ENCODE results near the gene ARID1B. TPM values are rescaled to one million over a fixed set of nuclear protein-coding genes. Genes with fewer than 3 reads are reported as not detected.

The ARID1B gene
- total RNA-seq, 1 experiment from 2014 or later = 35.6 TPM

GRCh38 chr6:156889986-156890385, 112.8 kb downstream of the ARID1B start:
- Histone ChIP-seq H3K27me3 (ENCODE audit: insufficient read depth, low read length) (no peaks in the 10 kb centered on the region), H3K9me2 (ENCODE audit: insufficient read depth) (no peaks in the 10 kb centered on the region), H3K4me3 (replicated peaks in 1 of 2; ENCODE audit: low read depth in 1 of 2, low read length in 2 of 2) (no peak overlapping the region), H3K9me3 (ENCODE audit: control insufficient read depth in 1 of 2, insufficient read depth in 1 of 2, low read depth in 1 of 2, low read length in 2 of 2) (no peaks in the 10 kb centered on the region), H3K4me1 (ENCODE audit: control insufficient read depth in 1 of 2, insufficient read depth in 2 of 2, low read length in 2 of 2) (no peaks in the 10 kb centered on the region), H3K4me2 (ENCODE audit: low read length) (no peak overlapping the region), H3K9ac (ENCODE audit: low read length) (no peak overlapping the region), H3K79me2 (ENCODE audit: insufficient read depth, low read length) (peaks cover 30% of the 10 kb centered on the region), H3K27ac (ENCODE audit: low read depth, low read length) (no peak overlapping the region), H4K20me1 (ENCODE audit: insufficient read depth) (no peaks in the 10 kb centered on the region), H3K36me3 (ENCODE audit: control insufficient read depth in 1 of 2, insufficient read depth in 2 of 2, low read length in 2 of 2) (no peaks in the 10 kb centered on the region), H2AFZ (ENCODE audit: low read depth, low read length, poor library complexity, severe bottlenecking) (no peak overlapping the region)
- POLR2A ChIA-PET = no interaction called here
- no TSS peak for BruUV-seq (replicated peaks)
- DNase-seq (ENCODE audit: low read depth, low spot score) (no peak), ATAC-seq (no peak)
- TF ChIP-seq FOSL1 (IDR thresholded peaks at IDR 0.05; ENCODE audit: low read depth) (no peak), RAD21 (IDR thresholded peaks at IDR 0.05; ENCODE audit: low read depth) (no peak), JUND (IDR thresholded peaks at IDR 0.05) (no peak), ZNF274 (IDR thresholded peaks at IDR 0.05; ENCODE audit: low read depth, low read length) (no peak), EZH2phosphoT487 (IDR thresholded peaks at IDR 0.05; ENCODE audit: borderline replicate concordance) (no peak), ATF3 (IDR thresholded peaks at IDR 0.05) (no peak), SP1 (IDR thresholded peaks at IDR 0.05; ENCODE audit: low read depth) (no peak), CBX3 (IDR thresholded peaks at IDR 0.05; ENCODE audit: low read depth) (no peak), ZFX (IDR thresholded peaks at IDR 0.05) (no peak), REST (IDR thresholded peaks at IDR 0.05; ENCODE audit: low read depth) (no peak), EZH2 (IDR thresholded peaks at IDR 0.05) (no peak), POLR2AphosphoS5 (IDR thresholded peaks at IDR 0.05; ENCODE audit: low read depth, low read length) (no peak), SRF (IDR thresholded peaks at IDR 0.05; ENCODE audit: low read depth) (no peak), CEBPB (IDR thresholded peaks at IDR 0.05; ENCODE audit: low read depth) (no peak), POLR2A (IDR thresholded peaks at IDR 0.05; ENCODE audit: borderline replicate concordance, extremely low read depth, insufficient read depth, insufficient read length) (no peak), YY1 (IDR thresholded peaks at IDR 0.05; ENCODE audit: extremely low read depth, insufficient replicate concordance, low read depth, low read length) (no peak), EGR1 (IDR thresholded peaks at IDR 0.05; ENCODE audit: low read depth) (no peak), SIN3A (IDR thresholded peaks at IDR 0.05; ENCODE audit: low read depth) (no peak), ELF1 (IDR thresholded peaks at IDR 0.05; ENCODE audit: borderline replicate concordance, low read depth) (no peak), TCF7L2 (IDR thresholded peaks at IDR 0.05; ENCODE audit: borderline replicate concordance, extremely low read depth, insufficient read depth, insufficient read length) (no peak)
- CTCF ChIA-PET = no interaction called here
- intact Hi-C loops (cut with micrococcal nuclease) = loop anchor here (10.0 kb wide), 1 partner anchor 325 kb away; no protein-coding TSS in a partner anchor
- RAD21 ChIA-PET (ENCODE audit: low non-redundant PET in 1 of 2, low total read pairs in 2 of 2, uncharacterized antibody in 2 of 2, unreplicated experiment in 2 of 2) = no interaction called here
